Transverse colon (tissue), 4 donors: ENCODE data around the gene PIAS1. TPM values are rescaled to one million over a fixed set of nuclear protein-coding genes. Genes with fewer than 3 reads are reported as not detected.

Experiments used
- DNase-seq: peaks from one replicate; pipeline ENCODE4 v3.0.0-alpha.2; 2019
- H3K27ac ChIP-seq, 4 donors: fragments of 200-600 bp; sonication (generic); 2 replicates each; pipeline ENCODE4 v1.5.1; 2016 to 2018; ENCODE audit warnings: inconsistent platforms in 4 of 4
- H3K27me3 ChIP-seq: fragments of 200-600 bp; sonication (generic); 2 replicates; pipeline ENCODE4 v1.5.1; 2017; ENCODE audit warnings: inconsistent platforms
- H3K36me3 ChIP-seq, 4 donors: fragments of 200-600 bp; sonication (generic); 2 replicates each; pipeline ENCODE4 v1.5.1; 2017 to 2019; ENCODE audit warnings: inconsistent platforms in 4 of 4
- H3K4me1 ChIP-seq, 4 donors: fragments of 200-600 bp; sonication (generic); 2 replicates each; pipeline ENCODE4 v1.5.1; 2017 to 2020; ENCODE audit warnings: inconsistent platforms in 4 of 4
- H3K4me3 ChIP-seq, 4 donors: fragments of 200-600 bp; sonication (generic); 1 replicate in 1 of 4; 2 replicates in 3 of 4; pipeline versions ENCODE4 v1.5.1 to v1.6.1; 2017 to 2019; ENCODE audit warnings: inconsistent platforms in 4 of 4
- H3K9me3 ChIP-seq, 2 donors: fragments of 200-600 bp; sonication (generic); 2 replicates each; pipeline ENCODE4 v1.5.1; 2017 to 2019; ENCODE audit warnings: inconsistent platforms in 2 of 2
- EP300 ChIP-seq: sonication (generic); formaldehyde crosslinking; IDR thresholded peaks from one replicate; pipeline ENCODE4 v1.6.1; 2017; ENCODE audit warnings: antibody characterized with exemption, low read depth
- POLR2A ChIP-seq: fragments of 450-650 bp; IDR thresholded peaks from one replicate; pipeline ENCODE4 v1.6.1; 2016; ENCODE audit warnings: antibody characterized with exemption, mild to moderate bottlenecking, moderate library complexity
- POLR2AphosphoS5 ChIP-seq, 3 donors: sonication (generic); formaldehyde crosslinking; IDR thresholded peaks; one replicate each; pipeline ENCODE4 v1.6.1; 2016; ENCODE audit warnings: antibody characterized with exemption in 3 of 3
- WGBS, 2 donors: methylation state at CpG; one replicate each; pipeline ENCODE4 v1.1.5; 2018; ENCODE audit warnings: low coverage in 1 of 2; 5-methylcytosine and 5-hydroxymethylcytosine counted together
- in situ Hi-C, 4 donors: fragments of 200-750 bp; cut with MboI; loops; one replicate each; pipeline versions ENCODE4 v1.15.0 to v1.15.1; 2017; ENCODE audit warnings: low sequenced_read_pairs in 3 of 4, low pct_ligation_motif_present in 1 of 4, low pct_unique_long_range_greater_than_20kb in 1 of 4
- intact Hi-C: fragments of 100-400 bp; cut with DNase I; formaldehyde crosslinking; loops from one replicate; pipeline ENCODE4 v1.15.1; 2023; ENCODE audit warnings: low total_unique reads
- total RNA-seq, 4 donors: library from RNA; depleted of rRNA; stranded (reverse); fragments of >200 nt; gene quantifications; one replicate each; pipeline ENCODE4 v1.1.0, GENCODE V29; 2016
- TF ChIP-seq, protein P1 (sequence below), 5 experiments: fragments of 200-600 bp in 3 of 5; fragments of 450-650 bp in 2 of 5; sonication (generic) in 3 of 5; IDR thresholded peaks; 1 replicate in 2 of 5; 2 replicates in 3 of 5; pipeline ENCODE4 v1.5.1; 2016 to 2017; ENCODE audit warnings: antibody characterized with exemption in 5 of 5, inconsistent platforms in 3 of 5, mild to moderate bottlenecking in 2 of 5, moderate library complexity in 1 of 5

The PIAS1 gene
- total RNA-seq, 4 donors from 2014 or later = 34.0 to 141 (median 55.4) TPM

DNA sequence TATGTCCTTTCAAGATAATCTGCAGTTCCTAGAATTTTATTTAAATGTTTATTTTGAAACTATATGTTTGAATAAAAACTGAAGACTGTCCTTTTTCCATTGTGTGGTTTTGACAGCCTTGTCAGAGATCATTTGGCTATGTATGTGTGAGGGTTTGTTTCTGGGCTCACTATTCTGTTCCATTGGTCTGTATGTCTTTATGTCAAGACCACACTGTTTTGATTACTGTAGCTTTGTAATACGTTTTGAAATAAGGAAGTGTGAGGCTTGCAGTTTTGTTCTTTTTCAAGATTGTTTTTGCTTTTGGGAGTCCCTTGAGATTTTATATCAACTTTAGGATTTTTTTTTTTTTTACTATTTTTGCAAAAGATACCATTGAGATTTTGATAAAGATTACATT is 42.0 kb downstream of the PIAS1 start:
- Histone ChIP-seq H3K4me3 (no peak overlapping the region), H3K27me3 (no peaks in the 10 kb centered on the region), H3K36me3 (peaks cover 0 to 10% (median 1%) of the 10 kb centered on the region in 4 donors), H3K4me1 (peaks cover 0 to 5% (median 0%) of the 10 kb centered on the region in 4 donors), H3K27ac (no peak overlapping the region), H3K9me3 (peaks cover 14 to 19% of the 10 kb centered on the region in 2 donors)
- TF ChIP-seq, protein P1, sequence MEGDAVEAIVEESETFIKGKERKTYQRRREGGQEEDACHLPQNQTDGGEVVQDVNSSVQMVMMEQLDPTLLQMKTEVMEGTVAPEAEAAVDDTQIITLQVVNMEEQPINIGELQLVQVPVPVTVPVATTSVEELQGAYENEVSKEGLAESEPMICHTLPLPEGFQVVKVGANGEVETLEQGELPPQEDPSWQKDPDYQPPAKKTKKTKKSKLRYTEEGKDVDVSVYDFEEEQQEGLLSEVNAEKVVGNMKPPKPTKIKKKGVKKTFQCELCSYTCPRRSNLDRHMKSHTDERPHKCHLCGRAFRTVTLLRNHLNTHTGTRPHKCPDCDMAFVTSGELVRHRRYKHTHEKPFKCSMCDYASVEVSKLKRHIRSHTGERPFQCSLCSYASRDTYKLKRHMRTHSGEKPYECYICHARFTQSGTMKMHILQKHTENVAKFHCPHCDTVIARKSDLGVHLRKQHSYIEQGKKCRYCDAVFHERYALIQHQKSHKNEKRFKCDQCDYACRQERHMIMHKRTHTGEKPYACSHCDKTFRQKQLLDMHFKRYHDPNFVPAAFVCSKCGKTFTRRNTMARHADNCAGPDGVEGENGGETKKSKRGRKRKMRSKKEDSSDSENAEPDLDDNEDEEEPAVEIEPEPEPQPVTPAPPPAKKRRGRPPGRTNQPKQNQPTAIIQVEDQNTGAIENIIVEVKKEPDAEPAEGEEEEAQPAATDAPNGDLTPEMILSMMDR (IDR thresholded peaks at IDR 0.05) = no peak
- no peak for TF ChIP-seq POLR2AphosphoS5 (IDR thresholded peaks at IDR 0.05)
- DNase-seq = no peak
- in situ Hi-C loops (no loop called here), intact Hi-C loops (no loop called here)
- 55 to 79% methylated on average over 1 of the region's 1 CpG for WGBS, 2 donors

DNA sequence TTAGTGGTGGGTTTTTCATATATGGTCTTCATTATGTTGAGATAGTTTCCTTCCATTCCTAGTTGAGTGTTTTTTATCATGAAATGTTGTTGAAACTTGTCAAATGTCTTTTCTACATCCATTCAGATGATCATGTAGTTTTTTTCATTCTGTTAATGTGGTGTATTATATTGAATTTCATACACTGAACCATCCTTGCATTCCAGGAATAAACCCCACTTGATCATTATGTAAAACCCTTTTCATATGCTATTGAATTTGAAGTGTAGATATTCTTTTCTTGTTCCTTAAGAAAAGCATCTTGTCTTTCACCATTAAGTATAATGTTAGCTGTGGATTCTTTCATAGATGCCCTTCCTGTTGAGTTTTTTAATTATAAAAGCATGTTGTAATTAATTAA is 42.9 kb downstream of the PIAS1 start:
- no peaks in the 10 kb centered on the region for H3K27me3 ChIP-seq
- in situ Hi-C loops = no loop called here
- H3K9me3 ChIP-seq = peaks cover 14 to 19% of the 10 kb centered on the region in 2 donors
- peaks cover 0 to 12% (median 0%) of the 10 kb centered on the region in 4 donors for H3K4me1 ChIP-seq
- no peak for TF ChIP-seq POLR2AphosphoS5 (IDR thresholded peaks at IDR 0.05)
- TF ChIP-seq, protein P1 (IDR thresholded peaks at IDR 0.05) = no peak
- no peak for TF ChIP-seq POLR2A
- TF ChIP-seq EP300 = no peak
- intact Hi-C loops = no loop called here
- no peak for DNase-seq
- peaks cover 0 to 10% (median 1%) of the 10 kb centered on the region in 4 donors for H3K36me3 ChIP-seq
- no peak overlapping the region for H3K4me3 ChIP-seq
- H3K27ac ChIP-seq = no peak overlapping the region

DNA sequence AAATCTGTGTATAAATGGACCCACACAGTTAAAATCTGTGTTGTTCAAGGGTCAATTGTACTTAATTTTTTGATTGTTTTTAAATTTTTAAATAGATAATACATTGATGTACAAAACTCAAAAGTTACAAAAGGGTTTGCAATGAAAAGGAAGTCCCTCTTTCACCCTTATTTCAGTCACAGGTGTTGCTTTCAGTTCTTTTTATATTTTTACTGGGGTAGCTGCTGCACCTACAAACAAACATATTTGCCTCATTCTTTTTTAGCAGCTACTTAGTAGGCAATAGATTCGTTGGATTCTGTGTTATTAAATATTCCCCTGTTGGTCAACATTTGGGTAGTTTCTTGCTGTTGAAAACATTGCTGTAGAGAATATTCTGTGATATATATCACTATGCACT is 44.4 kb downstream of the PIAS1 start:
- Histone ChIP-seq H3K9me3 (peaks cover 14 to 19% of the 10 kb centered on the region in 2 donors), H3K4me1 (peaks cover 0 to 10% (median 0%) of the 10 kb centered on the region in 4 donors), H3K36me3 (peaks cover 0 to 18% (median 4%) of the 10 kb centered on the region in 4 donors), H3K4me3 (no peak overlapping the region), H3K27me3 (no peaks in the 10 kb centered on the region), H3K27ac (no peak overlapping the region)
- intact Hi-C loops = no loop called here
- DNase-seq = no peak
- WGBS, 2 donors = 68 to 91% methylated on average over 1 of the region's 1 CpG
- in situ Hi-C loops = no loop called here
- TF ChIP-seq POLR2A (no peak), EP300 (no peak), POLR2AphosphoS5 (IDR thresholded peaks at IDR 0.05) (no peak)
- TF ChIP-seq, protein P1 (IDR thresholded peaks at IDR 0.05) = no peak

DNA sequence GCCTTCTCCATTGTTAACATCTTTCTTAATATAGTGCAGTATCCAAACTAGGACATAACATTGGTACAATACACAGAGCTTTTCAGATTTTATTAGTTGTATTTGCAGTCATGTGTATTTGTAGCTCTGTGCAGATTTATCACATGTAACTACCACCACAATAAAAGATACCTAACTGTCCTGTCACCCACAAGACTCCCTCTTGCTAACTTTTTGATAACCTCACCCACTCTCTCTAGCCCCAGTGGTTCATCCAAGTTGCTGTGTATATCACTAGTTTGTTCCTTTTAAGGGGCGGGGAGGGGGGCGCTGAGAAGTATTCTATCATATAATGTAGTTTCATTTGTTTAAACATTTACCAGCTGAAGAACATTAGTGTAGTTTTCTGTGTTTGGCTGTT is 46.1 kb downstream of the PIAS1 start:
- Histone ChIP-seq H3K9me3 (peaks cover 14 to 19% of the 10 kb centered on the region in 2 donors), H3K4me3 (no peak overlapping the region), H3K27me3 (no peaks in the 10 kb centered on the region), H3K36me3 (peaks cover 0 to 18% (median 6%) of the 10 kb centered on the region in 4 donors), H3K4me1 (peaks cover 0 to 13% (median 0%) of the 10 kb centered on the region in 4 donors), H3K27ac (no peak overlapping the region)
- no peak for TF ChIP-seq POLR2AphosphoS5 (IDR thresholded peaks at IDR 0.05)
- TF ChIP-seq EP300 = no peak
- TF ChIP-seq, protein P1 (IDR thresholded peaks at IDR 0.05) = no peak
- TF ChIP-seq POLR2A = no peak
- WGBS, 2 donors = 81 to 83% methylated on average over 2 of the region's 2 CpGs
- in situ Hi-C loops = no loop called here
- intact Hi-C loops = no loop called here
- DNase-seq = no peak
